ENCODE data around the gene APP.

The APP gene

GRCh38 chr21:25967901-25968438 lies 202.6 kb downstream of the APP start:
- H3K27ac ChIP-seq, result no peak overlapping the region
- no peak for TF ChIP-seq CTCF (conservative IDR thresholded peaks at IDR 0.05)

GRCh38 chr21:25967181-25967900 lies 203.2 kb downstream of the APP start:
- TF ChIP-seq CTCF (conservative IDR thresholded peaks at IDR 0.05), result no peak
- no peak overlapping the region for H3K27ac ChIP-seq

GRCh38 chr21:25965951-25966707 lies 204.4 kb downstream of the APP start:
- no peak overlapping the region for H3K27ac ChIP-seq
- TF ChIP-seq CTCF (conservative IDR thresholded peaks at IDR 0.05), result no peak

GRCh38 chr21:25964926-25965325 lies 205.6 kb downstream of the APP start:
- H3K27ac ChIP-seq, result no peak overlapping the region
- no peak for TF ChIP-seq CTCF (conservative IDR thresholded peaks at IDR 0.05)

- H3K27ac ChIP-seq, result no peak overlapping the region
- no peak for TF ChIP-seq CTCF (conservative IDR thresholded peaks at IDR 0.05)
Measured at GRCh38 chr21:25964015-25964414, 206.6 kb downstream of the APP start.

- H3K27ac ChIP-seq, result no peak overlapping the region
- no peak for TF ChIP-seq CTCF (conservative IDR thresholded peaks at IDR 0.05)
Measured at GRCh38 chr21:25963181-25963580, 207.4 kb downstream of the APP start.

GRCh38 chr21:25961042-25961441 lies 209.5 kb downstream of the APP start:
- H3K27ac ChIP-seq, result peak overlapping the region; percentile 55

More at GRCh38 chr21:25961042-25961441, 209.5 kb downstream of the APP start:
- no peak for TF ChIP-seq CTCF (conservative IDR thresholded peaks at IDR 0.05)

Measured in VCaP (cell line).